ACC112 (cell line): ENCODE data around the gene OR8B12.
"Not testable (repeated sequence)": the region's sequence is repeated elsewhere in the genome, so short reads cannot be mapped to it uniquely, and the experiment has no call there.

Source experiments
- H2AFZ ChIP-seq: fragments of 200-600 bp; sonication (generic); one replicate; pipeline ENCODE4 v1.6.0; 2017; ENCODE audit warnings: antibody characterized with exemption, low read length; ENCODE audit not compliant: unreplicated experiment
- H3K27ac ChIP-seq: fragments of 200-600 bp; sonication (generic); 2 replicates; pipeline ENCODE4 v1.5.1; 2014; ENCODE audit warnings: low read depth, mild to moderate bottlenecking, antibody characterized with exemption, low read length, moderate library complexity
- H3K27me3 ChIP-seq: fragments of 200-600 bp; sonication (generic); 2 replicates; pipeline ENCODE4 v1.6.1; 2014; ENCODE audit warnings: mild to moderate bottlenecking, antibody characterized with exemption, low read length, moderate library complexity, mixed read lengths; ENCODE audit not compliant: insufficient read depth
- H3K36me3 ChIP-seq: fragments of 200-600 bp; sonication (generic); 2 replicates; pipeline ENCODE4 v1.6.1; 2016; ENCODE audit warnings: mild to moderate bottlenecking, antibody characterized with exemption, low read length, moderate library complexity, mixed read lengths; ENCODE audit not compliant: insufficient read depth
- H3K4me1 ChIP-seq: fragments of 200-600 bp; sonication (generic); one replicate; pipeline ENCODE4 v1.6.1; 2016; ENCODE audit warnings: low read length, mixed read lengths; ENCODE audit not compliant: insufficient read depth, unreplicated experiment, control insufficient read depth
- H3K4me3 ChIP-seq: fragments of 200-600 bp; sonication (generic); 2 replicates; pipeline ENCODE4 v1.5.1; 2014; ENCODE audit warnings: mild to moderate bottlenecking, low read depth, low read length
- H3K79me2 ChIP-seq: fragments of 200-600 bp; sonication (generic); one replicate; pipeline ENCODE4 v1.6.0; 2016; ENCODE audit warnings: low read length; ENCODE audit not compliant: control insufficient read depth, unreplicated experiment, insufficient read depth

The OR8B12 gene

GRCh38 chr11:124533626-124534025, 9.8 kb downstream of the OR8B12 start:
- Histone ChIP-seq H3K27me3 (peaks cover 5% of the 10 kb centered on the region; the same call in 1 of the 2 replicates), H3K4me1 (no peaks in the 10 kb centered on the region), H3K79me2 (no peaks in the 10 kb centered on the region), H3K36me3 (no peaks in the 10 kb centered on the region), H3K27ac (no peak overlapping the region), H3K4me3 (no peak overlapping the region), H2AFZ (no peak overlapping the region)

- no peaks in the 10 kb centered on the region for H3K4me1 ChIP-seq
- no peak overlapping the region for H3K27ac ChIP-seq
- no peak overlapping the region for H3K4me3 ChIP-seq
- H3K79me2 ChIP-seq: no peaks in the 10 kb centered on the region
- peaks cover 67% of the 10 kb centered on the region for H3K27me3 ChIP-seq
- H2AFZ ChIP-seq: no peak overlapping the region
- no peaks in the 10 kb centered on the region for H3K36me3 ChIP-seq
Observed at GRCh38 chr11:124520550-124520854, 23.0 kb downstream of the OR8B12 start.

GRCh38 chr11:124519850-124520549, 23.5 kb downstream of the OR8B12 start:
- Histone ChIP-seq H3K4me3 (no peak overlapping the region), H2AFZ (no peak overlapping the region), H3K36me3 (no peaks in the 10 kb centered on the region), H3K27ac (no peak overlapping the region), H3K4me1 (no peaks in the 10 kb centered on the region), H3K27me3 (peaks cover 62% of the 10 kb centered on the region), H3K79me2 (no peaks in the 10 kb centered on the region)

- H3K27ac ChIP-seq: no peak overlapping the region
- no peaks in the 10 kb centered on the region for H3K36me3 ChIP-seq
- no peaks in the 10 kb centered on the region for H3K79me2 ChIP-seq
- peaks cover 57% of the 10 kb centered on the region for H3K27me3 ChIP-seq
- H3K4me3 ChIP-seq: no peak overlapping the region
- no peaks in the 10 kb centered on the region for H3K4me1 ChIP-seq
- H2AFZ ChIP-seq: no peak overlapping the region
Observed at GRCh38 chr11:124518989-124519451, 24.4 kb downstream of the OR8B12 start.

- no peak overlapping the region for H3K4me3 ChIP-seq
- H3K79me2 ChIP-seq: no peaks in the 10 kb centered on the region
- no peak overlapping the region for H2AFZ ChIP-seq
- no peaks in the 10 kb centered on the region for H3K36me3 ChIP-seq
- peaks cover 49% of the 10 kb centered on the region for H3K27me3 ChIP-seq
- H3K27ac ChIP-seq: no peak overlapping the region
- H3K4me1 ChIP-seq: no peaks in the 10 kb centered on the region
Observed at GRCh38 chr11:124517314-124517713, 26.1 kb downstream of the OR8B12 start.

GRCh38 chr11:124514675-124515074, 28.8 kb downstream of the OR8B12 start:
- H3K27me3 ChIP-seq: peaks cover 46% of the 10 kb centered on the region
- H3K4me3 ChIP-seq, H3K36me3 ChIP-seq, H3K4me1 ChIP-seq, H3K79me2 ChIP-seq, H2AFZ ChIP-seq, H3K27ac ChIP-seq: not testable (repeated sequence)

GRCh38 chr11:124514131-124514530, 29.3 kb downstream of the OR8B12 start:
- Histone ChIP-seq H3K36me3 (no peaks in the 10 kb centered on the region), H3K4me1 (no peaks in the 10 kb centered on the region), H3K27me3 (peaks cover 49% of the 10 kb centered on the region), H3K4me3 (no peak overlapping the region), H2AFZ (no peak overlapping the region), H3K79me2 (no peaks in the 10 kb centered on the region), H3K27ac (no peak overlapping the region)

- Histone ChIP-seq H3K27ac (no peak overlapping the region), H3K36me3 (no peaks in the 10 kb centered on the region), H3K27me3 (peaks cover 49% of the 10 kb centered on the region; the same call in 1 of the 2 replicates), H3K4me3 (no peak overlapping the region), H3K79me2 (no peaks in the 10 kb centered on the region), H3K4me1 (no peaks in the 10 kb centered on the region), H2AFZ (no peak overlapping the region)
Observed at GRCh38 chr11:124511745-124512144, 31.7 kb downstream of the OR8B12 start.

- H3K4me3 ChIP-seq: no peak overlapping the region
- no peak overlapping the region for H3K27ac ChIP-seq
- no peaks in the 10 kb centered on the region for H3K4me1 ChIP-seq
- H3K27me3 ChIP-seq: peaks cover 40% of the 10 kb centered on the region; the same call in 1 of the 2 replicates
- no peaks in the 10 kb centered on the region for H3K79me2 ChIP-seq
- H3K36me3 ChIP-seq: no peaks in the 10 kb centered on the region
- H2AFZ ChIP-seq: no peak overlapping the region
Observed at GRCh38 chr11:124510279-124510678, 33.2 kb downstream of the OR8B12 start.

- no peak overlapping the region for H3K4me3 ChIP-seq
- no peaks in the 10 kb centered on the region for H3K79me2 ChIP-seq
Observed at GRCh38 chr11:124499711-124500110, 43.7 kb downstream of the OR8B12 start.

GRCh38 chr11:124493016-124493655, 50.3 kb downstream of the OR8B12 start:
- H3K4me1 ChIP-seq: no peaks in the 10 kb centered on the region
- no peaks in the 10 kb centered on the region for H3K36me3 ChIP-seq
- H3K27me3 ChIP-seq: peaks cover 28% of the 10 kb centered on the region
- H3K4me3 ChIP-seq: no peak overlapping the region
- no peak overlapping the region for H2AFZ ChIP-seq
- no peak overlapping the region for H3K27ac ChIP-seq
- no peaks in the 10 kb centered on the region for H3K79me2 ChIP-seq

More at GRCh38 chr11:124499711-124500110, 43.7 kb downstream of the OR8B12 start:
- no peak overlapping the region for H3K27ac ChIP-seq
- peaks cover 40% of the 10 kb centered on the region for H3K27me3 ChIP-seq
- no peak overlapping the region for H2AFZ ChIP-seq
- H3K36me3 ChIP-seq: no peaks in the 10 kb centered on the region
- no peaks in the 10 kb centered on the region for H3K4me1 ChIP-seq
